CD14-positive monocyte (primary cell): ENCODE results near the gene BMPR1B. TPM values are rescaled to one million over a fixed set of nuclear protein-coding genes. Genes with fewer than 3 reads are reported as not detected.

ENCODE experiments used
- DNase-seq, 3 donors: peaks; one replicate each; pipeline ENCODE4 v3.0.0-alpha.2; 2011 to 2022
- H2AFZ ChIP-seq: 2 replicates; pipeline ENCODE4 v1.6.0; 2012; ENCODE audit warnings: mild to moderate bottlenecking, low read depth, low read length, inconsistent platforms; ENCODE audit not compliant: insufficient read depth, poor library complexity, severe bottlenecking
- H3K27ac ChIP-seq, 2 donors: 1 replicate in 1 of 2; 2 replicates in 1 of 2; pipeline ENCODE4 v1.5.1; 2012 to 2013; ENCODE audit warnings: low read length in 2 of 2, control low read depth in 1 of 2, inconsistent platforms in 1 of 2, low read depth in 1 of 2, mild to moderate bottlenecking in 1 of 2
- H3K27me3 ChIP-seq, 2 donors: one replicate each; pipeline versions ENCODE4 v1.6.0 to v1.6.1; 2011 to 2013; ENCODE audit warnings: low read length in 2 of 2; ENCODE audit not compliant: control insufficient read depth in 2 of 2, insufficient read depth in 2 of 2
- H3K36me3 ChIP-seq, 2 donors: replicated peaks in 1 of 2; 1 replicate in 1 of 2; 2 replicates in 1 of 2; pipeline versions ENCODE4 v1.5.1 to v1.6.1; 2012 to 2013; ENCODE audit warnings: low read length in 2 of 2, control low read depth in 1 of 2, inconsistent platforms in 1 of 2, mild to moderate bottlenecking in 1 of 2; ENCODE audit not compliant: insufficient read depth in 2 of 2, control insufficient read depth in 1 of 2
- H3K4me1 ChIP-seq, 2 donors: 1 replicate in 1 of 2; 2 replicates in 1 of 2; pipeline versions ENCODE4 v1.5.1 to v1.6.1; 2012 to 2013; ENCODE audit warnings: low read length in 2 of 2, control low read depth in 1 of 2, inconsistent platforms in 1 of 2, mild to moderate bottlenecking in 1 of 2, moderate library complexity in 1 of 2; ENCODE audit not compliant: insufficient read depth in 2 of 2, control insufficient read depth in 1 of 2
- H3K4me2 ChIP-seq: replicated peaks from 2 replicates; pipeline ENCODE3; 2012; ENCODE audit warnings: low read length, moderate library complexity, mild to moderate bottlenecking; ENCODE audit not compliant: poor library complexity, severe bottlenecking; ENCODE audit errors: extremely low read depth
- H3K4me3 ChIP-seq, 3 experiments: fragments of 200-600 bp in 1 of 3; sonication (generic) in 1 of 3; replicated peaks in 1 of 3; 1 replicate in 2 of 3; 2 replicates in 1 of 3; pipeline ENCODE4 v1.5.1; 2011 to 2013; ENCODE audit warnings: low read length in 3 of 3, mild to moderate bottlenecking in 3 of 3, control low read depth in 2 of 3, low read depth in 2 of 3, inconsistent platforms in 1 of 3, moderate library complexity in 1 of 3
- H3K79me2 ChIP-seq: 2 replicates; pipeline ENCODE4 v1.6.0; 2012; ENCODE audit warnings: mild to moderate bottlenecking, control low read depth, inconsistent platforms, low read length, moderate library complexity; ENCODE audit not compliant: insufficient read depth
- H3K9ac ChIP-seq: 2 replicates; pipeline ENCODE4 v1.6.0; 2017; ENCODE audit warnings: low read length, mild to moderate bottlenecking; ENCODE audit not compliant: insufficient read depth, poor library complexity, severe bottlenecking
- H3K9me3 ChIP-seq, 2 donors: replicated peaks in 1 of 2; 1 replicate in 1 of 2; 2 replicates in 1 of 2; pipeline versions ENCODE4 v1.5.1 to v1.6.1; 2012 to 2013; ENCODE audit warnings: low read length in 2 of 2, control low read depth in 1 of 2; ENCODE audit not compliant: control insufficient read depth in 1 of 2, insufficient read depth in 1 of 2
- H4K20me1 ChIP-seq: 2 replicates; pipeline ENCODE4 v1.6.0; 2012; ENCODE audit warnings: mild to moderate bottlenecking, low read length, control low read depth, moderate library complexity; ENCODE audit not compliant: insufficient read depth
- H3K27ac Mint-ChIP-seq, 7 donors: one replicate each; pipeline ENCODE4 v1.8.0; 2020; ENCODE audit warnings: mild to moderate bottlenecking in 7 of 7, mixed read lengths in 7 of 7, moderate library complexity in 6 of 7, inconsistent platforms in 2 of 7
- H3K27me3 Mint-ChIP-seq, 3 donors: one replicate each; pipeline ENCODE4 v1.8.0; 2021 to 2022; ENCODE audit warnings: low read depth in 3 of 3, mild to moderate bottlenecking in 3 of 3, mixed read lengths in 3 of 3, moderate library complexity in 3 of 3, inconsistent platforms in 1 of 3
- H3K36me3 Mint-ChIP-seq, 2 donors: one replicate each; pipeline ENCODE4 v1.8.0; 2020; ENCODE audit warnings: mixed read lengths in 2 of 2, inconsistent platforms in 1 of 2, mild to moderate bottlenecking in 1 of 2
- H3K4me1 Mint-ChIP-seq: one replicate; pipeline ENCODE4 v1.8.0; 2020; ENCODE audit warnings: mild to moderate bottlenecking, mixed read lengths
- H3K4me3 Mint-ChIP-seq, 2 donors: one replicate each; pipeline ENCODE4 v1.8.0; 2020; ENCODE audit warnings: mild to moderate bottlenecking in 2 of 2, mixed read lengths in 2 of 2, moderate library complexity in 1 of 2
- H3K9me3 Mint-ChIP-seq, 7 donors: one replicate each; pipeline ENCODE4 v1.8.0; 2020 to 2022; ENCODE audit warnings: mixed read lengths in 7 of 7, mild to moderate bottlenecking in 6 of 7, moderate library complexity in 6 of 7, inconsistent platforms in 2 of 7
- WGBS: methylation state at CpG from one replicate; pipeline ENCODE4 v1.1.5; 2013; ENCODE audit warnings: missing lambda C conversion rate; ENCODE audit not compliant: insufficient coverage; 5-methylcytosine and 5-hydroxymethylcytosine counted together
- intact Hi-C, 2 donors: fragments of 100-400 bp; cut with micrococcal nuclease; formaldehyde crosslinking; loops; one replicate each; pipeline versions ENCODE4 v1.15.0 to v1.15.1; 2023
- polyA plus RNA-seq, 3 donors: library from polyadenylated mRNA; depleted of rRNA in 1 of 3; unstranded in 2 of 3; stranded (reverse) in 1 of 3; fragments of 300-500 nt in 2 of 3; fragments of >200 nt in 1 of 3; fragmentation: Illumina TruSeq in 2 of 3; gene quantifications; 1 replicate in 2 of 3; 2 replicates in 1 of 3; pipeline ENCODE4 v1.2.3, GENCODE V29; 2012 to 2021
- TF ChIP-seq, protein P1 (sequence below): fragments of 200-600 bp; IDR thresholded peaks from one replicate; pipeline ENCODE4 v1.8.0; 2022; ENCODE audit warnings: antibody characterized with exemption, mild to moderate bottlenecking

BMPR1B gene
- polyA plus RNA-seq, 3 donors: not detected

DNA sequence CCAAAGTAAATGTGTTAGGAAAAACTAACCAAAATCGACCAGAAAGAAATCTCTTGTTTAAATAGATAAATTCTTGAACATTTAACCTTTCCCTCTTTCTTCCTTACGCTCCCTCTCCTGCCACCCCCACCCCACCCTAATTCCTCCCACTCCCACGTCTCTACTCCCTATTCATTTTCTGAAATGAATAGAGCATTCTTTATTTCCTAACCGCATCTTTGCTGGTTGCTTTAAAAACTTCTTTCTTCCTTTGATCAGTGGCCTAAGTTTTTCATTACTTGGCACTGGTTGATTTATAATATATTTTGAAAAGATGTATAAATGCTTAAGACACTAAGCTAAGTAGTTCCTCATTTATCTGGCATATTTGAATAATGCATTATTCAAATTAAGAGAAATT is 33.9 kb downstream of the BMPR1B start:
- Histone ChIP-seq H3K27me3 (no peaks in the 10 kb centered on the region), H3K4me2 (no peak overlapping the region), H3K4me3 (no peak overlapping the region), H3K4me1 (no peaks in the 10 kb centered on the region), H4K20me1 (no peaks in the 10 kb centered on the region), H3K9me3 (peaks cover 0 to 12% of the 10 kb centered on the region in 2 donors), H3K9ac (no peak overlapping the region), H3K36me3 (no peaks in the 10 kb centered on the region), H3K79me2 (no peaks in the 10 kb centered on the region), H3K27ac (no peak overlapping the region), H2AFZ (no peak overlapping the region)
- no peaks in the 10 kb centered on the region for H3K27me3 Mint-ChIP-seq
- no peaks in the 10 kb centered on the region for H3K4me1 Mint-ChIP-seq
- H3K36me3 Mint-ChIP-seq: no peaks in the 10 kb centered on the region
- H3K9me3 Mint-ChIP-seq: peaks cover 2 to 12% (median 6%) of the 10 kb centered on the region in 7 donors
- WGBS: 80% methylated on average over 1 of the region's 4 CpGs
- TF ChIP-seq, protein P1, sequence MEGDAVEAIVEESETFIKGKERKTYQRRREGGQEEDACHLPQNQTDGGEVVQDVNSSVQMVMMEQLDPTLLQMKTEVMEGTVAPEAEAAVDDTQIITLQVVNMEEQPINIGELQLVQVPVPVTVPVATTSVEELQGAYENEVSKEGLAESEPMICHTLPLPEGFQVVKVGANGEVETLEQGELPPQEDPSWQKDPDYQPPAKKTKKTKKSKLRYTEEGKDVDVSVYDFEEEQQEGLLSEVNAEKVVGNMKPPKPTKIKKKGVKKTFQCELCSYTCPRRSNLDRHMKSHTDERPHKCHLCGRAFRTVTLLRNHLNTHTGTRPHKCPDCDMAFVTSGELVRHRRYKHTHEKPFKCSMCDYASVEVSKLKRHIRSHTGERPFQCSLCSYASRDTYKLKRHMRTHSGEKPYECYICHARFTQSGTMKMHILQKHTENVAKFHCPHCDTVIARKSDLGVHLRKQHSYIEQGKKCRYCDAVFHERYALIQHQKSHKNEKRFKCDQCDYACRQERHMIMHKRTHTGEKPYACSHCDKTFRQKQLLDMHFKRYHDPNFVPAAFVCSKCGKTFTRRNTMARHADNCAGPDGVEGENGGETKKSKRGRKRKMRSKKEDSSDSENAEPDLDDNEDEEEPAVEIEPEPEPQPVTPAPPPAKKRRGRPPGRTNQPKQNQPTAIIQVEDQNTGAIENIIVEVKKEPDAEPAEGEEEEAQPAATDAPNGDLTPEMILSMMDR: no peak
- H3K4me3 Mint-ChIP-seq: no peak overlapping the region
- DNase-seq: no peak
- no peak overlapping the region for H3K27ac Mint-ChIP-seq
- intact Hi-C loops: no loop called here

DNA sequence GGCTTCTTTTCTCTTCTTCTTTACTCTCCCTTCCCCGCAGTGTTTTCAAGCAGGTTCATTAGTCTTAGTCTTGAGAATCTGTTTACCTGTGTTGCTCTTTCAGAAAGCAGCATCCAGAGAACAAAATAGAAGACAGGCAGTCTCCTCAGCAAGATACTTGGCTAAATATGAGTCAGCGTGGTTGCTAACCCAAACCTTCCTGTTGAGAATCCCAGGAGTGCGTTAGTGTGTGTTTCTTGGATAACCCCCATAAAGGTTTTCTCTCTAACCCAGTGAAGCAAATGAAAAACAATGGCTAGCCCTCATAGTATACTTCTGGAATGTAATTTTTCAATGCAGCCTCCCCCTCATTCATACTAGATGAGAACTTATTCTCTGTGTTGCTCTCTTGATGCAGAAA is 41.1 kb downstream of the BMPR1B start:
- no peak overlapping the region for H3K4me2 ChIP-seq
- Mint-ChIP-seq H3K9me3 (peaks cover 0 to 10% (median 5%) of the 10 kb centered on the region in 7 donors), H3K36me3 (no peaks in the 10 kb centered on the region), H3K27ac (no peak overlapping the region), H3K27me3 (peaks cover 0 to 4% (median 0%) of the 10 kb centered on the region in 3 donors), H3K4me3 (no peak overlapping the region), H3K4me1 (no peaks in the 10 kb centered on the region)
- H3K9me3 ChIP-seq: peaks cover 0 to 11% of the 10 kb centered on the region in 2 donors
- H3K9ac ChIP-seq: no peak overlapping the region
- H3K4me1 ChIP-seq: no peaks in the 10 kb centered on the region
- WGBS: 100% methylated on average over 2 of the region's 3 CpGs
- no peak overlapping the region for H3K4me3 ChIP-seq
- intact Hi-C loops: no loop called here
- H3K27me3 ChIP-seq: no peaks in the 10 kb centered on the region
- no peak for DNase-seq
- no peaks in the 10 kb centered on the region for H3K79me2 ChIP-seq
- TF ChIP-seq, protein P1: no peak
- H3K27ac ChIP-seq: no peak overlapping the region
- H3K36me3 ChIP-seq: no peaks in the 10 kb centered on the region
- no peak overlapping the region for H2AFZ ChIP-seq
- no peaks in the 10 kb centered on the region for H4K20me1 ChIP-seq
